Measurements from ENCODE around the gene MYH10.

MYH10 gene

DNA sequence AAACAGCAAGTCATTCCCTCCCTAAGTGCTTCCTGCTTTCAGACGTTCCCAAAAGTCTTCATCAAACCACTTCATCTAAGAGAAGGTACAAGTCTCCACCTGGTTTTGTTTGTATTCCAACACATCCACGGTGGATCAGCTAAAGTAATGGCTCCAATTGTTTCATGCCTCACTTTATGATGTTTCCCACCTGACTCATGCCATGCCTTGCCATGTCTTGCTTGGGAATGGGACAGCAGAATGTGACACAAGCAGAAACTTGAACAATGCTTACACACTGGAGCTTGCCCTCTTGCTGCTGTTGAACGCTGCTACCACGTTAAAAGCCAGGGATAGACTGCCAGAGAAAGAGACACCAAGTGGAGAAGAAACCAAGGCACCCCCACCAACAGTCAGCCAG lies 43.8 kb downstream of the MYH10 start:
- TF ChIP-seq CTCF (IDR thresholded peaks at IDR 0.05; ENCODE audit: unreplicated experiment in 3 of 3): no peak
- peaks cover 67% of the 10 kb centered on the region for H3K36me3 Mint-ChIP-seq (ENCODE audit: low read depth)
- H3K9me3 Mint-ChIP-seq: no peaks in the 10 kb centered on the region
- no peaks in the 10 kb centered on the region for H3K27me3 Mint-ChIP-seq (ENCODE audit: low read depth)
- H3K4me1 Mint-ChIP-seq: peaks cover 46% of the 10 kb centered on the region
- H3K4me3 Mint-ChIP-seq: no peak overlapping the region
- H3K27ac Mint-ChIP-seq: no peak overlapping the region

DNA sequence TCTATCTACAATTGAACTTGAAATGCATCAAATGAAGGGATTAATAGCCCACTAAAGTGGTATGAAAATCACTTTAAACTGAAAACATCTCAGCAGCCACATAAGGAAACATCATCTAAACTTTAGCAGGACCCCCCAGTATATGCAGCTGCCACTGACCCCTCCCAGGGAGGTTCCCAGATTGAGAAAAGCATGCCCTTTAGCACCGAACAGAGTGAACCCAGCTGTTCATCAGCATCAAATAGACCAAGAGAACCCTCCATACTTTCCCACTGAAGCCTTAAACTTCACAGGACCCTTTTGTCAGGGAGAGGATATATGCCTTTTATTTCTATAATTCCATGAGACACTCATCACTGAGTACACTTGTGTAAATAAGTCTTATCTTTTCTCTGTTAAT lies 44.6 kb downstream of the MYH10 start:
- no peak for TF ChIP-seq CTCF (IDR thresholded peaks at IDR 0.05; ENCODE audit: unreplicated experiment in 3 of 3)
- Mint-ChIP-seq H3K27me3 (ENCODE audit: low read depth) (no peaks in the 10 kb centered on the region), H3K27ac (peak overlapping the region; percentile 27 to 79 (median 74)), H3K9me3 (no peaks in the 10 kb centered on the region), H3K4me1 (peaks cover 52% of the 10 kb centered on the region), H3K4me3 (no peak overlapping the region), H3K36me3 (ENCODE audit: low read depth) (peaks cover 62% of the 10 kb centered on the region)

DNA sequence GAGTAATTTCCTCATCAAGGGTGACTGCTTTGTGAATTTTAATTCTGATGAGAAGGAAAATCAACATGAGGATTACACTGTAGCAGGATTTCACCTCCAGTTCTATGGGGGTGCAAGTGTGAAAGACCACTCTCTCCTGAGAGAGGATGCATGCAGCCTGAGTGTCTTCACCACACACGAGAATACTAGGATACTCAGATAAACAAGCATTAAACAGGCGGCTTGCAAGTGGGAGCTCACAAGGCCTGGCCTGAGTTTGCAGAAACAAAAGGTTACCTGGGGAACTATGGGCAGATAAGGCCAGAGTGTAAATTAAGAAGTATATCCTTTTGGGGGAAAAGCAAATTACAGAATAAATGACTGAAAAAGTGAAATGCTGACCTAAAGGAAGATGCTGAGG lies 46.6 kb downstream of the MYH10 start:
- no peak overlapping the region for H3K4me3 Mint-ChIP-seq
- no peaks in the 10 kb centered on the region for H3K27me3 Mint-ChIP-seq (ENCODE audit: low read depth)
- no peaks in the 10 kb centered on the region for H3K9me3 Mint-ChIP-seq
- TF ChIP-seq CTCF (IDR thresholded peaks at IDR 0.05; ENCODE audit: unreplicated experiment in 3 of 3): no peak
- no peak overlapping the region for H3K27ac Mint-ChIP-seq
- H3K4me1 Mint-ChIP-seq: peaks cover 53% of the 10 kb centered on the region
- H3K36me3 Mint-ChIP-seq (ENCODE audit: low read depth): peaks cover 61% of the 10 kb centered on the region

DNA sequence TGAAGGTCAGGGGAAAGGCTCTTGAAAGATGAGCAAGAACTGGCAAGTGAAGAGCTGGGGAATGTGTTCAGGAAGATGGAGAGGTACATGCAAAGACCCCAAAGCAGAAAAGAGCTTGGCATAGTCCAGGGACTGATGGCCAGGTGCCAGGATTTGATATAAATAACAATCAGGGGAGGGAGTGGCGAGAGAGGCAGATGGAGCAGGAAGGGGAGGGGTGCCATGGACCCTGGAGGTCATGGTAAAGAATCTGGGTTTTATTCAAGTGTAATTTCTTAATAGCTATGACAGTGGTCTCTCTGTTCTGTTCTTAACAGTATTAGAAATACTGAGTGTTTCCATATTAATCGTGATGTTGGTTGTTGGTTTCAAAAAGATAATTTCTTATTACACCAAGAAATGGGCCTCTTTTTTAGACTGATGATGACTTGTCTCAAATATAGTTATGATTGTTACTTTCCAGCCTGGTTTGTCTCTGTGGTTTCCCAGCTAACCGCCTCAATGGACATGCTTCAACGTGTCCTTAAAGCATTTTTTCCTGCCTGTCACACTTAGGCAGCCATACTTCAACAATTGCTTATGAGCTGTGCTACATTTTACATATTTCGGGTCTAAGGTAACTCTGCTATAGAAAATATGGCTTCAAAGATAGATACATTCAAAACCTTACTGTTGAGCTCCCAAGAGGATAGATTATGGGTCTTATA lies 49.4 kb downstream of the MYH10 start:
- Mint-ChIP-seq H3K36me3 (ENCODE audit: low read depth) (peaks cover 44% of the 10 kb centered on the region), H3K4me1 (peaks cover 32% of the 10 kb centered on the region), H3K27me3 (ENCODE audit: low read depth) (no peaks in the 10 kb centered on the region), H3K4me3 (no peak overlapping the region), H3K9me3 (no peaks in the 10 kb centered on the region), H3K27ac (peak overlapping the region; percentile 13 to 72 (median 49))
- TF ChIP-seq CTCF (IDR thresholded peaks at IDR 0.05; ENCODE audit: unreplicated experiment in 3 of 3): no peak

DNA sequence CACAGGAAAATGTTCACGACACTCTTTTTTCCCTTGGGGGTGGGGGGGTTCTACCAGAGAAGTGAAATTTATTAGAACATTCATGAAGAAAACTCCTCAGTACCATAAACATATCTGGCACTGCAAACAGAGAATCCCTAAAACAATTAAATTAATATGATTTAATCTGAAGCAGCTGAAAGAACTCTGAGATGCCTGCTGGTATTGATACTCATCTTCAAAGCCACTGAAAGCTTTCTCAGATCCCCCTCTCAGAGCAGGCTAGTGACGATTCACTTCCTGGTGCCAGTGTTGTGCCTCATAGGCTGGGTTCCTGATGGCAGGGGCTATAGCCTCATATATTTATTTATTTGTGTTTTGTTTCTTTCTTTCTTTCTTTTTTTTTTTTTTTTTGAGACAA lies 52.7 kb downstream of the MYH10 start:
- Mint-ChIP-seq H3K36me3 (ENCODE audit: low read depth) (peaks cover 50% of the 10 kb centered on the region), H3K4me1 (peaks cover 21% of the 10 kb centered on the region), H3K4me3 (no peak overlapping the region), H3K27ac (no peak overlapping the region), H3K9me3 (no peaks in the 10 kb centered on the region), H3K27me3 (ENCODE audit: low read depth) (no peaks in the 10 kb centered on the region)
- no peak for TF ChIP-seq CTCF (IDR thresholded peaks at IDR 0.05; ENCODE audit: unreplicated experiment in 3 of 3)
